NCI-H187 (cell line): ENCODE measurements around the gene LECT2.

Source experiments
- DNase-seq, 2 experiments: peaks; one replicate each; lab custom pipeline; 2025; lab: John Stamatoyannopoulos, UW

Gene LECT2

DNA sequence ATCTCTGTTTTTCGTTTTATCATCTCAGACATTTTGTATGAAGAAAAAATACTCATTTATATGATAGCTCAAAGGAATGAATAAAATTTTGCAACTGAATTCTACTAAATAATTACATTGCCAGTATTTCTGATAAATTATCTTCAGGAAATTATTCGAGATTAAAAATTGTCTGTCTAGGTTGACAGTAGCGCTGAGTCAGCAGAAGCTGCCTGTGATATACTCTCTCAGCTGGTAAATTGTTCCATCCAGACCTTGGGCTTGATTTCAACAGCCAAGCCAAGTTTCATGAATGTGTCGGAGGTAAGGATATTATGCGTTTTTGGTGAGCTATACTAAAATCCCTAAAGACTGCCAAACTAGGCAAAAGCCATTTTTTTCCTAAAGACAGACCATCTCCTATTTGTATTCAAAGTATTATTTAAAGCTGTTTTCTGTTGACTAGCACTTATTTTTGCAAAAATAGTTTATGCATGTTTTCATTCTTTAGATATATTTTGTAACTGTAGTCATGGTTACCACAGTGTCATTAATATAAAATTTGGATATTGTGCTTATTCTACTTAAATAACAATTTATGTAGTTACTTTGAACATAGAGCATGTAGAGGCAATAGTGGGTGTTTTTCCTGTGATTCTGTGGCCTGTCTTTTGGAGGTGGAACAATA is 17.4 kb downstream of the LECT2 start:
- no peak for DNase-seq

DNA sequence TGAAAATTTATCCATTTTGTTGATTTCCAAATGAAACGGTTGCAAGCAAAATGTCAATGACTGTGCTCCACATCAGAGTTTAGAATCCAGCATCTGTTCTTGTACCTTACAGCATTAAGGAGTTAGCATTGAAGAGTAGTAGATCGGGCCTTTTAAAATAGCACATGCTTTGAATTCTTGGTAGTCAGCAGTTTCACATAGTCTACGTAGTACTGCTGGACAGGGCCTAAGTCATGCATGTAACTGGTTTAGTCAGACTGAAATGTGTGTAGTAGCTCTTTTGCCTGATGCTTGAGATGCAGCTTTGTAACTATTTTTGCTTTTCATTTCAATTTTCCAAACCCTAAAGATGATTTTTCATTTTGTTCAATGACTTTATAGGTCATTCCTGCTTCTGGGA is 19.8 kb downstream of the LECT2 start:
- DNase-seq, result no peak

DNA sequence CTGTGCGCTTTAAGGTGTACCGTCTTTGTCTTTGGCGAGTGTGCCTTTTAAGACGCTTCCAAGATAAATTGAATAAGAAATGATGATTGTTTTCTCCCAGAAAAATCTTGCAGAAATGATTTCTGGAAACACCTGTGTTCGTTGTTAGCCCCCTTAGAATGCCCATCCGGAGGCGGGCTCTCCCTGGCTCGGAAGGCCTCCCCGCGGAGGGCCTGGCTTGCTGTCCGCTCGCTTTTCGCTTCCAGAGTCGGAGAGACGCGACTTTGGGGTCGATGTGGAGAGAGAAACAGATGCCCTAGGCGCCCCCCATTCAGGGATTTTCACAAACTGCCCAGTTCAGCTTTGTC is 23.9 kb downstream of the LECT2 start:
- DNase-seq, result no peak

DNA sequence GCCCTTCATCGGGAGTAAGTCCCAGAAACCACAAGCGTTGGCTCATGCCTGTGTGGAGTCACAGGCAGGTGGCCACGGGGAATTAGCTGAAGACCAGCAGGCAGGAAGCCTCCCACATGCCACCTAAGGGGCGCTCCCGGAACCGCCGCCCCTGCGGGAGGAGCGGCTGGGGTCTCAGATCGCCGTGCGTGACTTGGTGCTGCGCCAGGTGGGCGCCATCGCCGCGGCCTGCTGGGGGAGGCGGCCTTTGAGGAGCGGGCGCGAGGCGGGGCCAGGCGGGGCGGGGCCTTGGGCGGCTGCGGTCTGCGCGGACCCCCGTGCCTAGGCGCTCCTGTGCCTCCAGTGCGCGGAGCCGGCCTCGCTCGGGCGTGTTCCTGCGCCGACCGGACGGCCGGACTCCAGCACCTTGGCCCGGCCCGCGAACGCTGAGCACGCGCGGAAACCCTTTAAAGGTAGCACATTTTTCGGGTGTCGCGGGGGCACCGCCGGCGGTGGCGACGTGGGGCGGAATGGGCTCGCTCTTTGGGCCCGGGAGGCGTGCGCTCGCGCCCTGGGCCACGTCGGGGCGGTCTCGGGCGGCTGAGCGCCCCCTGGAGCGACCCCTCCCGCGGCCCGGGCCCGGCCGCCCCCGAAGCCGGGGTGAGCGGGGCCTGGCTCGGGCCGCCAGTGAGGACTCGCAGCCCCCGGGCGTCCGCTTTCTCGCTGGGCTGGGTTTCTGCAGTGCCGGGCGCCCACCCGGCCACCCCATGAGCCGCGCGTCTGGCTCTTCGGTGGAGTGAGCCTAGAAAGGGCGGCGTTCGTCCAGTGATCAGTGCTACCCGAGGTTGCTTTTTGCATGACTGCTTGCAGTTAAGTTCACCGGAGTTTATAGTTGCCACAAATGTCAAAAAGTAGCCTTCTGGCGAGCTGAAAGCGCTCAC is 24.5 kb downstream of the LECT2 start:
- no peak for DNase-seq

DNA sequence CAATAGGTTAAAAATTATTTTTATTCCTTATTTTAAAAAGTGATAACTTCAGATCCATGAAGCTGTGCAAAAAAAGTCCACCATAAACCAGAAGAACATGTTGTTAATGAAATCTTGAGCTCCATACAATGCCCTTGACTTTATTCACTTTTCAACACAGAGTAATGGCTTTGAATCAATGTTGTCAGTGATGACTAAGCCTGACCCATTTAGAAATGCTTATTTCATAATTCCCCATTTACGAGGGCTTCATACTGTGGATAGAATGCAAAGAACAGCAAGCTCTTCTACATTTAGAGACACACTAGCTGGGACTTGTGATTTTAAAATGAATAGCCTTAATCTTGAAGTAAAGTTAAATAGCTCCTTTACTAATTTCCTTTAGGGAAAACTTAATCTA is 33.4 kb downstream of the LECT2 start:
- DNase-seq, result no peak

DNA sequence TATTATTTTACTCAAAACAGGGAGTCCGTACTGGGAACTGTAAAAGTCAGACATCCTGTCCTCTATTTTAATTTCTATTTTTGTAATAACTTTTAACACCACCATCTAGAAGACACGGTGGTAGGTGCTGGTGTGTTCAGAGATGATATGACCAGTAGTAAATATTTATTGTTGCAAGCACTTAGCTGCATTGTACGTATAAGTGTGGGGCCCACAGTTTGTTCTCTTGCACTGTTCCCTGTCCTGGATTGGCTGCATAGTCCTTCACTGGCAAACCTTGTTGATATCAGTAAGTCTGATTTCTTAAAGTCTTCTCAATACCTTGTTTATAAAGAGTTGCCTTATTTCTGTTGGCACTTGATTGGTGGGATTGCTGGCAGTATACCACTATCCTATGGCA is 34.6 kb downstream of the LECT2 start:
- no peak for DNase-seq

DNA sequence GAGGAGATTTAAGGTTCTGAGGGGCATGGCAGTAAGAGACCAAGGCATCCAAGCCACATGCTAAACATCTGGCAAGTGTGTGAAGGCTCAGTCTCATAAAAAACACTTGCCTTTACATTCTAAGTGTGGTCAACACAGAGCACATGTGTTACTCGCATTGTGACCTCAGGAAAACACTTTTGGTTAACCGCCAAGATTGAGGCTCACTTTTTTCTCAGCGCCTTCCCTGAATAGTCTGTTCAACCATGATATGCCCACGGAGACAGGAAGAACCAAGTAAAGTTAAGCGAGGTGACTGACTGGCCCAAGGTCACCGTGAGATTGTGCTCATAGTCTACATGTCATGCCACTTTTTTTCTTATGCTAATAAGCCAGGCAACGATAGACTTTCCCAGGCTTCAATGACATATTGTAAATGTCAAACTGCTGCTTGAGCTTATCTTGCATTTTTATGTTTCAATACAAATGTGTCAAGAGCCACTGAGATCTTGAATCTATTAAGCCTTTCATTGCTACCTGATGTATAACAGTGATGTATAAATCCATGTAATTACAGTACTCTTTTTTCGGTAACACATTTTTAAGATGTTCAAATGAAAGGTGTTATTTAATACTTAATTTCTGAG is 38.0 kb downstream of the LECT2 start:
- no peak for DNase-seq

DNA sequence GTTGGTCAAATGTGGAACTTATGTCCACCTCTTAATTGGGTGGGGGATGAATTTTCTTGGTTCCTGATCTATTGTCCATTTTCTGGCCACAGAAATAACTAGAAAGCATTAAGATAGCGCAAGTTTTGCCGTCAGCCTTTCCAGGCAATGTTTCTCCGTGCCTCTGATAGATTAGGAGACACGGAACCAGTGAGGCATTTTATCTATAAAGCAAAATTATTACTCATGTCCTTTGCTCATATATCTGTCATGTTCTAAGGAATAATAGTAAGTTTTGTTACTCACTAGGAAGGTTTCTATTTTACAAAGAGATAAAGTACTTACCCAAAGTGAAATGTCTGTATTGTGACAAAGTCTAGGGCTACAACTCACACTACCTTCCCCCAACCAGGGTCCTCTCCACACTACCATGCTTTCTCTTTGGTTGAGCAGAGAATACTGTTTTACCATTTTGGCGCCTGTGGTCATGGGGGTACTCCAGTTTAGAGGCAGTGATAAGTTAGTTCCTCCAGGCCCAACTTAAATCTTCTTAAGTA is 39.2 kb downstream of the LECT2 start:
- no peak for DNase-seq

DNA sequence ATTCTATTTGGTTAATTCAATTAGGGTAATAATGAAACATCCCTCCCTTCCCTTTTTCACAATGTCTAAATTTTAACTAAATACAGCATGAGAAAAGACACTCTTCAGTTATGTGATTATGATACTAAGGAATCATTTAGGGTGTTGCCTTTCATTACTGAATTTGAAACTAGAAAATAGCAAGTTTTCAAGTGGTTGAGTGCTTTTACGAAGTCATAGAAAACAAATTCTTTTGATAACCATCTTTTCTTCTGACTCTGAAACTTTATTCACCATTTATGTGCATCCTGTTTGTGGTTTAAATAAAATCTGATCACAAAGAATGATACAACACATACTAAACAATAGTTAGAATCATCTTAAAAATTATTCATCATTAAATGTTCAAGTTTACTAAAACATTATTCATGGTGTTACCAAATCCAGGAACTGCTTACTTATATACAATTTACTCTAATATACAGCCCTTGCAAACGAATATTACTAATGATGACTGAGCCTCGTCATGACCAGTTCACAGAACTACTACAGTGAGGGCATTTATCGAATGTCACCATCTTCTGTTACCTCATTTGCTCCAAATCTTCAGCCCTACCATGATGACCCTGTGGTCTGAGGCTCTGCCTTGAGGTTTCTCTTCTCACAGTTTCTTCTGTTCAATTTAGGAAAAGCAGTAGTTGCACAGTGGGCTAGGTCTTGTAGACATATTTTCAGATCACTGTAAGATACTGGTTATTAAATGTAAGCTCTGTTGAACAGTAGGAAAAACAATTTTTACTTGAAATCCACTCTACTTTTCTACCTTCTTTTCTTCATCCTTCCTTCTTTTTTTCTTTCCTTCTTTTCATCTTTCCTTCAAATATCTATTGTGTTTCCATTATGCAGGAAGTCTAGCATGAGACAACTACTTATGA is 40.8 kb downstream of the LECT2 start:
- DNase-seq, result no peak

DNA sequence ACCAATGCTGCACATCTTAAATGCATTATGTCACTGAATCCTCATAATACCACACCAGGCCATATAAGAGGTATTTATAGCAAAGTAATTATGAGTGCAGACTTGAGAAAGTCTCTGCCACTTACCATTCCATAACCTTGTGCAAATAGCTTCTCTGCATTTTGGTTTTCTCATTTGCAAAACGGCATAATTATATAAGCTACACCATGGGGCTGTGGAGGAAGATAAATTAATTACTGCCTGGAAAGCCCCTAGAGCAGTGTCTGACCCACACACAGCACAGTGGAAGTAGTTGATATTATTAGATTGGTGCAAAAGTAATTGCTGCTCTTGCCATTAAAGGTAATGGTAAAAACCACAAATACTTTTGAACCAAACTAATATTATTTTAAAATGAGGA is 49.6 kb downstream of the LECT2 start:
- no peak for DNase-seq

DNA sequence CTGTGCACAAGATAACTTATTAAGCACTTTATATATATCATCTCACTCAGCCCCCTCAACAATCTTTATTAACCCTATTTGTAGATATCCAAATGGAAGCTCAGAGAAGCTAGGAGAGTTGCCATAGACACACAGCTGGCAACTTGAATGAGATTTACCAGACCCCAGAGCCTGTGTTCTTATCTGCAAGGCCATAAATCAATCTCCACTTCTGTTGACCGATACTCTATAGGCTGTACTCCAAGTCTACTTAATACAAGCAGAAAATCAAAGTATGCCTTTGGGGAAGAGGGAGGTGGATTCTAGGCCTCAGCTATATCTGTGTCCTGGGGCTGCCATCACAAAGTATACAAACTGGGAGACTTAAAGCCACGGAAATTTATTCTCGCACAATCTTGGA is 53.1 kb downstream of the LECT2 start:
- no peak for DNase-seq

DNA sequence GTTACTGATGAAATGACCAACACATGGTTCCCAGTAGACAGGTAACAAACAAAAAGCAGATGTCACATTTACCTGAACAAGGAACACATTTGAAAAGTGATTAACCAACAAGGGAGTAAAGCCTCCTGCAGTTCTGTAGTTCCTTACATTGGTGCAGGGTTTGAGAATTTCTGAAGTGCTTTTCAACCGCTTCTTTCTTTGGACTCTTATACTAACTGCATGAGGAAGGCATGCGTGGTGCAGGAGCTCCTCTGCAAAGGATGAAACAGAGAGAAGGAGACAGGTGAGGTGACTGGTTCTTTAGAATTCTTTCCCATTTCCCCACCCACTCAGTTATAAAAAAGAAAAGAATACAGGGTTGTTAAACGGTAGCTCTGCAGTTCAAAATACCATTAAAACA is 54.5 kb downstream of the LECT2 start:
- no peak for DNase-seq

DNA sequence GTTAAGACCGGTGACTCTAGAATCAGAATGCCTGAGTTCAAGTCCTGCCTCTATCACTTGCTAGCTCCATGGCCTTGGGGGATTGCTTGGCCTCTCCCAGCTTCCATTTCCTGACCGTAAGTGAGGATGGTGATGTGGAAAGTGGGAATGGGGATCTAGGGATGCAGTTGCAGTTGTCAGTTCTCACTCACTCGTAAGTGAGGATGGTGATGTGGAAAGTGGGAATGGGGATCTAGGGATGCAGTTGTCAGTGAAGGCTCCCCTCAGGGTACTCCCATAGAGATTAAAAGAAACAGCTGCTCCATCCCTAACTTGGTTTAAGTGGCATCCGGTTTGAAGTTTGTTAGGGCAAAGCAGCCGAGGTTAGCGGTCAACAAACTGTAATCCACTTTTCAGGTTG is 56.1 kb downstream of the LECT2 start:
- no peak for DNase-seq
